Renal cortical epithelial cell (primary cell): ENCODE results near the gene NET1. TPM values are rescaled to one million over a fixed set of nuclear protein-coding genes. Genes with fewer than 3 reads are reported as not detected.
"Not testable (repeated sequence)": the region's sequence is repeated elsewhere in the genome, so short reads cannot be mapped to it uniquely, and the experiment has no call there.

ENCODE experiments used
- DNase-seq: peaks from one replicate; pipeline ENCODE4 v3.0.0-alpha.2; 2011; ENCODE audit warnings: low read depth
- total RNA-seq: library from RNA; depleted of rRNA; stranded (reverse); fragments of >200 nt; gene quantifications from 2 replicates; pipeline ENCODE4 v1.2.3, GENCODE V29; 2014

Gene NET1, protein sequence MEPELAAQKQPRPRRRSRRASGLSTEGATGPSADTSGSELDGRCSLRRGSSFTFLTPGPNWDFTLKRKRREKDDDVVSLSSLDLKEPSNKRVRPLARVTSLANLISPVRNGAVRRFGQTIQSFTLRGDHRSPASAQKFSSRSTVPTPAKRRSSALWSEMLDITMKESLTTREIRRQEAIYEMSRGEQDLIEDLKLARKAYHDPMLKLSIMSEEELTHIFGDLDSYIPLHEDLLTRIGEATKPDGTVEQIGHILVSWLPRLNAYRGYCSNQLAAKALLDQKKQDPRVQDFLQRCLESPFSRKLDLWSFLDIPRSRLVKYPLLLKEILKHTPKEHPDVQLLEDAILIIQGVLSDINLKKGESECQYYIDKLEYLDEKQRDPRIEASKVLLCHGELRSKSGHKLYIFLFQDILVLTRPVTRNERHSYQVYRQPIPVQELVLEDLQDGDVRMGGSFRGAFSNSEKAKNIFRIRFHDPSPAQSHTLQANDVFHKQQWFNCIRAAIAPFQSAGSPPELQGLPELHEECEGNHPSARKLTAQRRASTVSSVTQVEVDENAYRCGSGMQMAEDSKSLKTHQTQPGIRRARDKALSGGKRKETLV
- 39.6 and 109 TPM in 2 replicates for total RNA-seq

DNA sequence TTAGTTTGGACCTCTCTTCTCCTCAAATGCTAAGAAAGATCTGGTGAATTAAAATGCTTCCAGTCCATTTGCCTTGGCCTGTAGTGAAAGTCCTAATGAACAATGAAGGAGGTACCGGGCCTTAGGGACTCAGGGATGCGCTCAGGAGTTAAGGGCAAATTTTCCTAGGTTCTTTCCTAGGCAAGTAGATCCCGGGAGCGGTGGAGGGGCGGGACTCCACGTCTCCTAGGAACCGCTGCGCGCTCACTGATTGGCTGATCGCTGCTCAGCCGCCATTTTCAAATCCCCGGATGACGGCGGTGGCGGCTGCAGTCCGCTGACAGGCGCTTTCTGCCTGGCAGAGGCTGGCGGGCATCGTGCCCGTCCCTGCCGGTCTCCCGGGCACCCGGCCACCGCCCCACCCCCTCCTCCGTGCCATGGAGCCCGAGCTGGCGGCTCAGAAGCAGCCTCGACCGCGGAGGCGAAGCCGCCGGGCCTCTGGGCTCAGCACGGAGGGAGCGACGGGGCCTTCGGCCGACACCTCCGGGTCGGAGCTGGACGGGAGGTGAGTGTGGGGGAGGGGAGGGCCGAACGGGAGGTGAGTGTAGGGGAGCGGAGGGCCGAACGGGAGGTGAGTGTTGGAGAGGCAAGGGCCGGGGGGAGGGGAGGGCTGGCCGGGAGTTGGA, at the start of gene NET1:
Gene NET1 (plus strand): TSS at position 281 of the 665 bp plus-strand sequence. CDS start 136 bp downstream, at position 417.
- peak; percentile 79 for DNase-seq

DNA sequence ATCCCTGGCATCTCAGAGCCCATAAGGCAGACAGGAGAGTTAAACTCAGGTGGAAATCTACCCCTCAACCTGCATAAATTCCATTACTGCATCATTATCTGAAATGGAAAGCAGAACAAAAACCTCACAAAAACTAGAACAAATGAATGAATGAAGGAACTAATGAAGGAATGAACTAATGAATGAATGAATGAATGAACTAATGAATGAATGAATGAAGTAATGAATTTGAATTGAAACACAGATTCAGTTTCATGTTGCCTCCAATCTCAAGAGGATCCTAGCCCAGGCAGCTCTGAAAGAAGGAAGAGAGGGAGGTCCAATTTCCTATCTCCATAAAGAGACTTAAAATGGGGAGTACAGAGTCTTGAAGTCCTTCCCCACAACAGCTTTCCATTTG, 49.5 kb upstream of the NET1 start:
- DNase-seq: no peak

DNA sequence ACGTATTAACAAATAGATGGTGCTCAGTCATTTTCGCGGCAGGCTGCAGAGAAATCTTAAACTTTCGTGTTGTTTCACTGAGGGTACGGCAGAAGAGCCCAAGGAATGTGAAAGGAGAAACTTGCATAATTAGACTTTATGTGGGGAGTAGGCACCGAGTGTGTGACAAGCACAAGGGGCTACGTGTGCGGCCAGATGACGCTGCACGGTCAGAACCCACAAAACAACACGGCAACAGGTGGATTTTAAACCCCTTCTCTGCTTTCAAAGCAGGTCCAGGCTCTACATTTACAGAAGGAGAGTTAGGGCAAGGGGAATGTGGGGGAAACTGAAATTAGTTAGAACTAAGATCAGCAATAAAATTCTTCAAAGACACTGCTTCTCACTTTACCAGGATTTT, 48.0 kb upstream of the NET1 start:
- DNase-seq: peak; percentile 12

DNA sequence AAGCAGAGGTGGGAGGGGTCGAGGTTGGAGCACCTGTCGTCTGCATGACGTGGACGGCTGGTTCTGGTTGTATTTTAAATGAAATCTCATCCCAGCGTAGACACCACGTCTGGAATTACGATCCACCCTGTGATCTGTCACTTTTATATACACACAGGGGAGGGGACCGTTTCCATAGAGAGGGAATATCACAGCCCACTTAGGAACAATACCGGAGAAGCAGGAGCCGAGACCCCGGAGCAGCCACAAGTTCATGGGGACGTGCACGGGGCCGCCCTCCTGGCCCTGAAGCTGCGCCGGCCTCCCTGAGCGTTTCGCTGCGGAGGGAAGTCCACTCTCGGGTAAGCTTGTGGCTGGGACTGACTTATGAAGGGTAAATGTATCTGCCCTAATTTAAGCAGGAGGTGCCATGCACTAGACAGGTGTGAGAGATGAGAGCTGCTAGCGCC, 47.4 kb upstream of the NET1 start, which contains the start of gene UCN3:
Gene UCN3 (plus strand): TSS at position 77 of the 449 bp plus-strand sequence. CDS start 8,755 bp downstream, outside the sequence.
- no peak for DNase-seq

DNA sequence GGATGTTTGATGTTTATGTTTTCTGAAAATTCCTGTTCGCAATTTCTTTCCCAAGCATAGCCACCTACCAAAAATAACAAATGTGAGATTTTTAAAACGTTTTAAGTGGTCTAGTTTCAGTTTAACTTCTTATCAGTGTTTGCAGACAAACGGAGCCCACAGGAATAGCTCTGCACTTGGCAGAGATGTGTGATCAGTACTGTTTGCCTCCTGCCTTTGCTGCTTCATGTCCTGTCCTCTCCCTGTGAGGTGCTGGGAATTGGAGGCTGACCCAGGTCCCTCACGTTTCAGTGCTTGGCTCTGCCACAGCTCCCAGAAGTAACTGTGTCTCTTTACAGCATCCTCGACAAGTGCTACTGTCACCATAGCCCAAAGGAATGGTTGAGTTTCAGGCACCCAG, 46.4 kb upstream of the NET1 start:
- no peak for DNase-seq

DNA sequence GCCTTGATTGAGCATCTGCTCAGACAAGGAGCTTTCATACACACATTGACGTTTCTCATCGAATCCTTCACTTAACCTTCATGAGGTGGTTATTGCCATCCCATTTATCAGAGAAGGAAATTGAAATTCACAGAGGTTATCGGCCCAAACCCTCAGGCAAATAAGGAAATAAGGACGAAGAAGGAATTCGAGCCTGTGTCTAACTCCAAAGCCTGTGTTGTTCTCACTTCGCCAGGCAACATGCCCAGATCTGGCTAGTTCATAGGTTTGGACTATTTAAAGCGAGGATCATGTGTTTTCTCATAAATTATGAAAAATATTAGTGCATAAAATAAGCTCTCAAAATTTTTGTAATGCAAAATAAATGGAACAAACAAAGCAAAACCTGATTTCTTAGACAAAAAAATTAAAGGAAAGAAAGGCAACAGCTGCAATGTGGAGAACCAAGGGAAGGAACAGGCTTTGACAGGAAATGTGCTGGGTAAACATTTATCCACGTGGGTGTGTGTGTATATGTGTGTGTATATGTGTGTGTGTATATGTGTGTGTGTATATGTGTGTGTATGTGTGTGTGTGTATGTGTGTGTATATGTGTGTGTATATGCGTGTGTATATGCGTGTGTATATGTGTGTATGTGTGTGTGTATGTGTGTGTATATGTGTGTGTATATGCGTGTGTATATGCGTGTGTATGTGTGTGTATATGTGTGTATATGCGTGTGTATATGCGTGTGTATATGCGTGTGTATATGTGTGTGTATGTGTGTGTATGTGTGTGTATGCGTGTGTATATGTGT, 42.8 kb upstream of the NET1 start:
- no peak for DNase-seq

DNA sequence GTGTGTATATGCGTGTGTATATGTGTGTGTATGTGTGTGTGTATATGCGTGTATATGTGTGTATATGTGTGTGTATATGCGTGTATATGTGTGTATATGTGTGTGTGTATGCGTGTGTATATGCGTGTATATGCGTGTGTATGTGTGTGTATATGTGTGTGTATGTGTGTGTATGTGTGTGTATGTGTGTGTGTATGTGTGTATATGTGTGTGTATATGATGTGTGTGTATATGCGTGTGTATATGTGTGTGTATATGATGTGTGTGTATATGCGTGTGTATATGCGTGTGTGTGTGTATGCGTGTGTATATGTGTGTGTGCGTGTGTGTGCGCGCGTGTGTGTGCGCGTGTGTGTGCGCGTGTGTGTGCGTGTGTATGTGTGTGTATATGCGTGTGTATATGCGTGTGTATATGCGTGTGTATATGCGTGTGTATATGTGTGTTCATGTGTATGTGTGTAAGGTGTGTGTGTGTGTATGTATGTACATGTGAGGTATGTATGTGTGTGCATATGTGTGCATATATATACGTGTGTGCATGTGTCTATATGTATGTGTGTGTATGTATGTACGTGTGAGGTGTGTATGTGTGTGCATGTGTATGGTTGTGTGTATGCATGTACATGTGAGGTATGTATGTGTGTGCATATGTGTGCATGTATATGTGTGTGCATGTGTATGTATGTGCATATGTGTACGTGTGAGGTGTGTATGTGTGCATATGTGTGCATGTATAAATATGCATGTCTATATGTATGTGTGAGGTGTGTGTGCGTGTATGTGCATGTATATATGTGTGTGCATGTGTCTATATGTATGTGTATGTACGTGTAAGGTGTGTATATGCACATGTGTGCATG, 41.6 kb upstream of the NET1 start:
- no peak for DNase-seq

DNA sequence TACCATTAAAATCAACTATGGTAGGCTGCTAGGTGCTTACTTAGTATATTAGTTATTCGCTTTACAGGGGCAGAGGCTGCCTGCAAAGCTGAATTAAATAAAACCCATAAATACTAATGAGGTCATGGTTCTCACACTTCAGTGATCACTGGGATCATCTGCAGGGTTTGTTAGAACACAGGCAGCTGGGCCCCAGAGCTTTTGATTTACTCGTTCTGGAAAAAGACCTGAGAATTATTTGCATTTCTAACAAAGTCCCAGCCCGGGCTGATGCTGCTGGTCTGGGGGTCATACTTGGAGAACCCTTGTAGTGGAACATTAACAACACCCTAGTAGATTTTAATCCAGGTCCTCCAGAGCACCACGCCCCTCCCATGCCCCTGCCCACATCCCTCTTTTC, 39.0 kb upstream of the NET1 start:
- DNase-seq: peak; percentile 70

DNA sequence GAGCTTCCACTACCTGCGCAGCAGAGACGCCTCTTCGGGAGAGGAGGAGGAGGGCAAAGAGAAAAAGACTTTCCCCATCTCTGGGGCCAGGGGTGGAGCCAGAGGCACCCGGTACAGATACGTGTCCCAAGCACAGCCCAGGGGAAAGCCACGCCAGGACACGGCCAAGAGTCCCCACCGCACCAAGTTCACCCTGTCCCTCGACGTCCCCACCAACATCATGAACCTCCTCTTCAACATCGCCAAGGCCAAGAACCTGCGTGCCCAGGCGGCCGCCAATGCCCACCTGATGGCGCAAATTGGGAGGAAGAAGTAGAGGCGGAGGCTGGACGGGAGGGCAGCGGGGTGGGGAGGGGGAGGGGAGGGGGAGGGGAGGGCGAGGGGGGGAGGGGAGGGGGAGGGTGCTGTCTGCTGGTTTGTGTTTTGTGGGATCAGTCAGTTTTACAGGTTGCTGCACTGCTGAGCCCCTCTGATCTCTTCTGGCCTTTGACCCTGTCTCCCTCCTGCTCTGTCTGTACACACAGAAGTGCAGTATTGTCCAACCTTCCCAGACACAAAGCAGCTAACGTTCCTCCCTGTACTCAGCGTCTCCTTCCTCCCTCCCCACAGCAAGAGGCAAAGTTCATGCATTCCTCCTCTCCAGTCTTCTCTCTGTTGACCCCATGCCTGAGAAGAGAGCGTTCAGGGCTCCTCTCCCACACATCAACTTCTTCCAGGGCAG, 38.3 kb upstream of the NET1 start:
- DNase-seq: no peak

DNA sequence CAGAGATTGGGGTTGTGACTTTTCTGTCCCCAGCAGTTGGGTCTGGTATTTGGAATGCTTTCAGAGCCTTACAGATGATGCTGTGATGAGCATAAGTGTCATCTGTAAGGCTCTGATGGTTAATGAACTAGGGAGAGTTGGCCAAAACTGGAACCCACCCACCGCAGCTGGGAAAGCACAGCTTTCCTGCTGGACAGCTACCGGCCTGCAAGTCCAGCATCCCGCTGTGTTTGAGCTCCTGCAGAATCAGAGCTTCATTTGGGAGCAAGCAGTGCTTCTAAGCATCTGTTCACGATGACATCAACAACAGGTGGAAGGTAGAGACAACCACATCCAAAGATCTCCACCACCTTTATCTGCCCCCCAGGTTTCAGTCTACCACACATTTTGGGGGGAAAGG, 35.9 kb upstream of the NET1 start:
- no peak for DNase-seq

DNA sequence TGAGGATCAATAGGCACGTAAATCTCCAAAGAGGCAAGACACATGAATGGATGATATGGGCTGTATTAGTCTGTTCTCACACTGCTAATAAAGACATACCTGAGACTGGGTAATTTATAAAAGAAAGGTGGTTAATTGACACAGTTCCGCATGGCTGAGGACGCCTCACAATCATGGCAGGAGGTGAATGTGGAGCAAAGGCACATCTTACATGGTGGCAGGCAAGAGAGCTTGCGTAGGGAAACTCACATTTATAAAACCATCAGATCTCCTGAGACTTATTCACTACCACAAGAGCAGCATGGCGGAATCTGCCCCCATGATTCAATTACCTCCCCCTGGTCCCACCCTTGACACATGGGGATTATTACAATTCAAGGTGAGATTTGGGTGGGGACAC, 33.2 kb upstream of the NET1 start:
- not testable (repeated sequence) for DNase-seq

DNA sequence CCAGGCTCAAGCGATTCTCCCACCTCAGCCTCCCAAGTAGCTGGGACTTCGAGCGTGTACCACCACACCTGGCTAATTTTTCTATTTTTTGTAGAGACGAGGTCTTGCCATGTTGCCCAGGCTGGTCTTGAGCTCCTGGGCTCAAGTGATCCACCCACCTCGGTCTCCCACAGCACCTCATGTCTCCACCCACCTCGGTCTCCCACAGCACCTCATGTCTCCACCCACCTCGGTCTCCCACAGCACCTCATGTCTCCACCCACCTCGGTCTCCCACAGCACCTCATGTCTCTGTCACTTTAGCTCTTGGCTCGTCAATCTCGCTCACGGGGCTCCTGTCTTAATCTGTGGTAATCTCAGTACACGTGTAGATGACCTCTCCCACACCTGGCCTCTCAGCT, 32.0 kb upstream of the NET1 start:
- DNase-seq: not testable (repeated sequence)

DNA sequence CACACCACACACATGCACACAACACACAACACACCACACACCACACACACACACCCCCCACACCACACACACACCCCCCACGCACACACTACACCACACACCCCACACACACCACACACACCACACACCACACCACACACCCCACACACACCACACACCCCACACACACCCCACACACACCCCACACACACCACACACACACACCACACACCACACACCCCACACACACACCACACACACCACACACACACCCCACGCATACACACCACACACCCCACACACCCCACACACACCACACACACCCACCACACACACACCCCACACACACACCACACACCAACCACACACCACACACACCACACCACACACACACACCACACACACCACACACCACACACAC, 31.2 kb upstream of the NET1 start:
- DNase-seq: no peak

DNA sequence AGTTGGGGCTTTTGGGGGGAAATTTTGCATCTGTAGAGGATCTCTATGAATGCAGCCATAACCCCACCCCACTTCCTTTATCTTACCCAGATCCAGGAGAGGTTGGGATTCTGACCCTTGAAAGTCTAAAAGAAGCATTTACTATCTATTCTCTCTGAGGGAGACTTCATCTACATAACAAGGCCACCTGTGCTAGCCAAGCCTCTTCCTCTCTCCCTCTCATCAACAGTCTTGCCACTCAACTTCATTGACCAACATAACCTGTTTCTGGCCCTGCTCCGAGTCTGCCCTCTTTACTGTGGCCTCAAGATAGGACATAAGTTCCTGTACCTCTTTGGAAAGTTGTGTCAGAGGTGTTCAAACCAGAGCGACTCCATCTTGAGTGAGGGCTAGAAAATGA, 27.1 kb upstream of the NET1 start:
- DNase-seq: no peak

DNA sequence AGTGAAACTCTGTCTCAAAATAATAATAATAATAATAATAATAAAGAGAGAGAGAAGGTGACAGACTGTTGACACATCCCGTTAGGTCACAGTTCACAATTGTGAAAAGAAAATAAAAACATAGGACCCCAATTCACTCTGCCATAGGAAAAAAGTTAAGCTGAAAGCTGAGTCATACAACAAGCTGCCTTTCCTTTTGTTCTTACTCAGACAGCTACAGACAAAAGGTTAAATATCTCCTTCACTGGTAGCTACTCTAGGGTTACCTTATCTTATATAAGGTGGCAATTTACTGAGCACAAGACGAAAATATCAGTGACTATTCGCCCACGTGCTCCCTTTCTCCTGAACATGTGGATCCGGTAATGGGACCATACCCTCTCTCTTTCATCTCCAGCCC, 25.2 kb upstream of the NET1 start:
- no peak for DNase-seq

DNA sequence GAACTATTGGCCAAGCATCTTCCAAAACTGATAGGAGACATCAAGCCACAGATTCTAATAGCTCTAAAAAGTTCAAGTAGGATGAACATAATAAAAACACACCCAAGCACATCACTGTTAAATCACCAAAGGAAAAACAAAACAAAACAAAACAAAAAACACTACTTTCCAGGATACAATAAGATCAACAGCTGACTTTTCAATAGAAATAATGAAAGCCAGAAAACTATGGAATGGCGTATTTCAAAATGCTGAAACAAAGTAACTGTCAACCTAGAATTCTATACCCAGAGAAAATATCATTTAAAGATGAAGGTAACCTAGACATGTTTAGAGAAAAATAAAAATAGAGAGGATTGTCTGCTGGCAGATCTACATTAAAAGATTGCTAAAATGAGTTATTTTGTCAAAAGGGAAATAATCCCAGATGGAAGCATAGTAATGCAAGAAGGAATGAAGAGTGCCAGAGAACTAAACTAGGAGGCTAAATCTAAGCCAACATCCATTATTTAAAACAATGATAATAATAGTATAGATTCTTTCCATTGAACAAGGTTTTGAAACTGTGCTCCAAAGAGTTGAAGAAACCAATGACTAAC, 21.7 kb upstream of the NET1 start:
- DNase-seq: no peak

DNA sequence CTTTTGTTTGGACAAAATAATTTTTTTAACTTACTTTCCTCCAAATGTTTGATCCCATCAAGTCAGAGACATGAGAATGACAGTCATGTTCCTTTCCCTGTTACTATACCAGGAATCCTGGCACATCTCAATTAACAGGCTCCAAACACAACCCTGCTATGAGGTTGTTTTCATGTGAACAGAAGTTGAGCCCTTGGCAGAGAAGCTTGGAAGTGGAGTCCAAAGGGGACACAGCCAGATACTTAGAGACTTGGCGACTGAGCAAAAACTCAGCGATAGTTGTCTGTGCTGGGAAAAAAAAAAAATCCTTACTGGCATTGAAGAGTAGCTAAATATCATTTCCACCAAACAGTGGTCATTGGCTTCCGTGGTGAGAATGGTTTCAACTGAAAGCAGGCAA, 20.6 kb upstream of the NET1 start:
- no peak for DNase-seq

DNA sequence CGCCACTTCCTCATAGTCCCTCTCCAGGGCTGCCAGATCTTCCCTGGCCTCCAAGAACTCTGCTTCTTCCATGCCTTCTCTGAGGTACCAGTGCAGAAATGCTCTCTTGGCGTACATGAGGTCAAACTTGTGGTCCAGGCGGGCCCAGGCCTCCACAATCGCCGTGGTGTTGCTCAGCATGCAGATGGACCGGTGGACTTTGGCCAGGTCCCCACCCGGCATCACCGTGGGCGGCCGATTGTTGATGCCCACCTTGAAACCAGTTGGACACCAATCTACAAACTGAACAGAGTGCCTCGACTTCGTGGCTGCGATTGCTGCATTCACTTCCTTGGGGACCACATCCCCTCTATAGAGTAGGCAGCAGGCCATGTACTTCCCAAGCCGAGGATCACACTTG, 18.8 kb upstream of the NET1 start:
- no peak for DNase-seq

DNA sequence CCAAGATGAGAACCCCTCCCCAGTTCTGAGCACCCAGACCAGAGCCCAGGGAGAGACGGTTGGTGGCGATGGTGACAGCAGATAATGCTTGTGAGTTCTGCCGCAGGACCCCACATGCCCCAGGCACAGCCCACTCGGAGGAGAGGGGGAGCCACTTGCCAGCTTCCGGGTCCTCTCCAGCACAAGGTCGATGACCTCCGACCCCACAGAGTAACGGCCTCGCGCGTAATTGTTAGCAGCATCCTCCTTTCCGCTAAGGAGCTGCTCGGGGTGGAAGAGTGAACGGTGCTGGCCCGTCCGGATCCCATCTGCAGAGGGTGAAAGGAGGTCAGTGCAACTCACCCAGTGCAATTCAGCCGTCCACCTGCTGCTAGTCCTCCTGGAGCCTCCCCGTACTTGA, 17.2 kb upstream of the NET1 start:
- DNase-seq: no peak
